Measurements from ENCODE around the gene NUP155.
"Not testable (repeated sequence)": the region's sequence is repeated elsewhere in the genome, so short reads cannot be mapped to it uniquely, and the experiment has no call there.

NUP155 gene

GRCh38 chr5:37283214-37283820 is 87.6 kb downstream of the NUP155 start:
- in situ Hi-C loops (cut with MboI; ENCODE audit: low sequenced_read_pairs): no loop called here

- in situ Hi-C loops (cut with MboI; ENCODE audit: low sequenced_read_pairs): no loop called here
Measured at GRCh38 chr5:37275511-37275910, 95.4 kb downstream of the NUP155 start.

- in situ Hi-C loops (cut with MboI; ENCODE audit: low sequenced_read_pairs): no loop called here
Measured at GRCh38 chr5:37272511-37272910, 98.4 kb downstream of the NUP155 start.

DNA sequence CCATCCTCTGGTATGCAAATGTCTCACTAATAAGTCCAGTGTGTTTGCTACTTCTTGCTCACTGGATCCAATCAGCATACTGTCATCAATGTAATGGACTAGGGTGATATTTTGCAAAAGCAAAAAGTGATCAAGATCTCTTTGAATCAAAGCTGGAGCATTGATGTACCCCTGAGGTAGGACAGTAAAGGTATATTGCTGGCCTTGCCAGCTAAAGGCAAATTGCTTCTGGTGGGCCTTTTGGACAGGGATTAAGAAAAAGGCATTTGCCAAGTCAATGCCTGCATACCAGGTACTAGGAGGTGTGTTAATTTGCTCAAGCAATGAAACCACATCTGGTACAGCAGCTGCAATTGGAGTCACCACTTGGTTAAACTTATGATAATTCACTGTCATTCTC is 102.8 kb downstream of the NUP155 start:
- in situ Hi-C loops (cut with MboI; ENCODE audit: low sequenced_read_pairs): not testable (repeated sequence)

- in situ Hi-C loops (cut with MboI; ENCODE audit: low sequenced_read_pairs): no loop called here
Measured at GRCh38 chr5:37255774-37256358, 115.0 kb downstream of the NUP155 start.

- in situ Hi-C loops (cut with MboI; ENCODE audit: low sequenced_read_pairs): no loop called here
Measured at GRCh38 chr5:37254581-37254980, 116.3 kb downstream of the NUP155 start.

DNA sequence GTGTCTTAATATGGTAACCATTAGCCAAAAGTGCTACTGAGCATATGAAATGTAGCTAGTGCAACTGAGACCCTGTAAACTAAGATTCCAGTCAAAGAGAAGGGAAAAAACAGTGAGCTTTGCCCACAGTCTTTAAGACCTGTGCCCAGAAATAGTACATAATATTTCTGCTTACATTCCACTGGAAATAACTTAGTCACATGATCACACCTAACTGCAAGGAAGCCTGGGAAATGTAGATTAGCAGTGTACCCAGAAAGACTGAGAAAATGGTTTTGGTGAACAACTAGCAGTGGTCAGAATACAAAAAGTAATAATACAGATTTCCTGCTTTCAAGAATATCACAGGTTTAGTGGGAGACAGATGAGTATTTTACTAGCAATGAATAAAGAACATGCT is 119.2 kb downstream of the NUP155 start:
- in situ Hi-C loops (cut with MboI; ENCODE audit: low sequenced_read_pairs): no loop called here

DNA sequence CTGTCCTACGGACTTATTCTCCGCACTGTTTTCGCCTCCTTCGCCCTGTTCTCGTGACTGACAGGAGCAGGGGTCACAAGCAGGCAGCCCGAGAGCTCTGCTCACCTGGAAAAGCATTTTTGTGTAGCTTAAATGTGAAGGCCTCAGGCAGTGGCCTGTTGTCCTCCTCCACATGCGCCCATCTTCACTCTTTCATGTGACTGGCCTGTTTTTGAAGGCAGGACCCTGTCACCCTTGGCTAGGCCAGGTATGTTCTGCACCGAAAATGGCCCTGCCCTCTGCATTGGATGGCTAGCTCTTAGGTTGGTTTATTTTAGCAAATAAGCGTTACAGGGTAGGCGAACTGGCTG is 121.1 kb downstream of the NUP155 start:
- in situ Hi-C loops (cut with MboI; ENCODE audit: low sequenced_read_pairs): no loop called here

GRCh38 chr5:37248970-37249814 is 121.7 kb downstream of the NUP155 start, which contains the start of gene CPLANE1:
Gene CPLANE1 (minus strand): TSS chr5:37249376. CDS start chr5:37247698, 1,678 bp downstream.
- in situ Hi-C loops (cut with MboI; ENCODE audit: low sequenced_read_pairs): no loop called here

DNA sequence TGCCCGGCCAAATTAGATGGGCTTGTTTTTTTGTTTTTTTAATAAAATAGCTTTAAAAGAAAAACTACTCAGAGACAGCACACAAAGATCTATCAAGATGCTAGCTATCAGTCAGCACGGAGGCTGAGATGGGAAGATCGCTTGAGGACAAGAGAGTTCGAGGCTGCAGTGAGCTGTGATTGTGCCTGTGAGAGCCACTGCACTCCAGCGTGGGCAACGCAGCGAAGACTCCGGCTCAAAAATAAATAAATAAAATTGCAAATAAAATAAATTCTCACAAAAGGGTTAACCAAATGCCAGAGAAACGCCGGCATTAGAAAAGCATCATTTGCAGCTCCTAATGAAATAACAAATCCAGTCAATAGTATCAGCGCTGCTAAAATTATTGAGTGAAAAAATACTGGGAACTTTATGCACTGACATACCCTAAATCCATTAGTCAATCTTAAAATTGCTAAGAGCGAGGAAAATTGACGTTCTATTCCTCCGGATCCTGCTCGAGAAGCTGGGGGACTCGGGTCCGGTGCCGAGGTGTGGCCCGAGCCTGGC is 122.4 kb downstream of the NUP155 start:
- in situ Hi-C loops (cut with MboI; ENCODE audit: low sequenced_read_pairs): no loop called here

GRCh38 chr5:37247496-37247895 is 123.4 kb downstream of the NUP155 start:
- in situ Hi-C loops (cut with MboI; ENCODE audit: low sequenced_read_pairs): no loop called here

GRCh38 chr5:37247036-37247435 is 123.9 kb downstream of the NUP155 start:
- in situ Hi-C loops (cut with MboI; ENCODE audit: low sequenced_read_pairs): no loop called here

Measured in HL-60/S4 treated with retinoic acid at 250 ng/mL for 4 days and 3 days (cell line).